G401 (cell line): ENCODE data around the gene ITGA11. TPM values are rescaled to one million over a fixed set of nuclear protein-coding genes. Genes with fewer than 3 reads are reported as not detected.
"Not testable (repeated sequence)": the region's sequence is repeated elsewhere in the genome, so short reads cannot be mapped to it uniquely, and the experiment has no call there.

Source experiments
- DNase-seq: peaks from one replicate; pipeline ENCODE4 v3.0.0-alpha.2; 2015; ENCODE audit warnings: low spot score
- in situ Hi-C: cut with HindIII; loops from 2 replicates; pipeline ENCODE4 v1.10.0; 2016; ENCODE audit warnings: low sequenced_read_pairs, mixed read lengths
- total RNA-seq: library from RNA; depleted of rRNA; stranded (reverse); fragments of >200 nt; shearing (Covaris generic); gene quantifications from 2 replicates; pipeline ENCODE4 v1.2.3, GENCODE V29; 2014

The ITGA11 gene
- total RNA-seq, 1 experiment from 2014 or later = 11.6 TPM

- no peak for DNase-seq
- in situ Hi-C loops = no loop called here
These were observed 30.2 kb downstream of the ITGA11 start for GRCh38 chr15:68401496-68402431.

- in situ Hi-C loops = no loop called here
- DNase-seq = no peak
These were observed 31.9 kb downstream of the ITGA11 start for GRCh38 chr15:68400066-68400456.

GRCh38 chr15:68399096-68400065 lies 32.6 kb downstream of the ITGA11 start:
- in situ Hi-C loops = no loop called here

DNA sequence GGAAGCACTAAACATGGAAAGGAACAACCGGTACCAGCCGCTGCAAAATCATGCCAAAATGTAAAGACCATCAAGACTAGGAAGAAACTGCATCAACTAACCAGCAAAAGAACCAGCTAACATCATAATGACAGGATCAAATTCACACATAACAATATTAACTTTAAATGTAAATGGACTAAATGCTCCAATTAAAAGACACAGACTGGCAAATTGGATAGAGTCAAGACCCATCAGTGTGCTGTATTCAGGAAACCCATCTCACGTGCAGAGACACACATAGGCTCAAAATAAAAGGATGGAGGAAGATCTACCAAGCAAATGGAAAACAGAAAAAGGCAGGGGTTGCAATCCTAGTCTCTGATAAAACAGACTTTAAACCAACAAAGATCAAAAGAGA lies 34.0 kb downstream of the ITGA11 start:
- DNase-seq, in situ Hi-C loops: not testable (repeated sequence)

More at GRCh38 chr15:68399096-68400065, 32.6 kb downstream of the ITGA11 start:
- no peak for DNase-seq

DNA sequence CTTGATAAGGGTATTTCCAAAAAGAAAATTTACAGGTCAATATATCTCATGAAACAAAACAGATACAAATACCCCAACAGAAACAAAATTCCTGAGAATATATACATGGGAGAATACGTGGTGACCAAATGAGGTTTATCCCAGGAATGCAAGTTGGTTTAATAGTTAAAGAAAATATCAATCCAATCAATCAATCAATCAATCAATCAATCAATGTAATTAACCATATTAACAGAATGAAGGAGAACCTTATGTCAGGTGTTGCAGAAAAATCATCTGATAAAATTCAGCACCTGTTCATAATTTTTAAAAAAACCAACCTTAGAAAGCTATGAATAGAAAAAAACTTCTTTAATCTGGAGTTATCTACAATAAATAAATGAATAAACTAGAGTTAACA lies 35.9 kb downstream of the ITGA11 start:
- in situ Hi-C loops = no loop called here
- no peak for DNase-seq

GRCh38 chr15:68391121-68391520 lies 40.8 kb downstream of the ITGA11 start:
- DNase-seq = no peak
- in situ Hi-C loops = no loop called here

GRCh38 chr15:68389936-68390817 lies 41.8 kb downstream of the ITGA11 start:
- no peak for DNase-seq
- in situ Hi-C loops = no loop called here

- DNase-seq = no peak
These were observed 42.7 kb downstream of the ITGA11 start for GRCh38 chr15:68389041-68389930.

DNA sequence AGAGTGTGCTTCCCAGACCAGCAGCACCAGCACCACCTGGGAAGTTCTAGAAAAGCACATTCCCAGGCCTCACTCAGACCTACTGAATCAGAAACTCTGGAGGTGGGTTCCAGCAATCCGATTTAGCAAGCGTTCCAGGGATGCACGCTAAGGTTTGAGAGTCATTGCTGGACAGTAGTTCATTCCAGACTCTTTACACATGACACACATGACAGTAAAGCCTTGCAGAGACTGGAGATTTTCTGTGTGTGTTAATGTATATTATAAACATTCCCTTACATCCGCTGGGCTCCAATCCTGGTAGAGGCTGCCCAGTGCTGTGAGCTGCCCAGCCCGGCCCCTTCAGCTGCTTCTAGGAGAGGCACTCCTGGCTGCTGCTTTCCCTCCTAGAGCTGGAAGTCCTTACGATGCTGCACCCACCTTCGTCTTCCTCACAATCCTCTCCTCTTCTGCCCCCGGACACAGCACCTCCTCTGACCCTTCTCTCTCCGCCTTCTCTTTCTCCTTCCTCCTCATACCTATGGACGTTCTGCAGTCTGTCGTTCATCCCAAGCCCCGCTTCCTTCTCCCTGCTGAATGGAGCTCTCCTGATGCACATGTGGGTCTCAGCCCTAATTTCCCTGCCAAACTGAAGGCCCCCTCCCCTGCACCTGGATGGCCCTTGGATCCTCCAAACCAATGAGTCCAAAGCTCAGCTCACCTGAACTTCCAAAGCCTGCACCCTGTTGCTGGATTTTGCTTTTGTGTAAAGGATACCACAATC lies 44.4 kb downstream of the ITGA11 start:
- in situ Hi-C loops = no loop called here
- DNase-seq = no peak

More at GRCh38 chr15:68389041-68389930, 42.7 kb downstream of the ITGA11 start:
- in situ Hi-C loops = no loop called here

GRCh38 chr15:68386587-68387288 lies 45.2 kb downstream of the ITGA11 start:
- in situ Hi-C loops = no loop called here
- DNase-seq = no peak

DNA sequence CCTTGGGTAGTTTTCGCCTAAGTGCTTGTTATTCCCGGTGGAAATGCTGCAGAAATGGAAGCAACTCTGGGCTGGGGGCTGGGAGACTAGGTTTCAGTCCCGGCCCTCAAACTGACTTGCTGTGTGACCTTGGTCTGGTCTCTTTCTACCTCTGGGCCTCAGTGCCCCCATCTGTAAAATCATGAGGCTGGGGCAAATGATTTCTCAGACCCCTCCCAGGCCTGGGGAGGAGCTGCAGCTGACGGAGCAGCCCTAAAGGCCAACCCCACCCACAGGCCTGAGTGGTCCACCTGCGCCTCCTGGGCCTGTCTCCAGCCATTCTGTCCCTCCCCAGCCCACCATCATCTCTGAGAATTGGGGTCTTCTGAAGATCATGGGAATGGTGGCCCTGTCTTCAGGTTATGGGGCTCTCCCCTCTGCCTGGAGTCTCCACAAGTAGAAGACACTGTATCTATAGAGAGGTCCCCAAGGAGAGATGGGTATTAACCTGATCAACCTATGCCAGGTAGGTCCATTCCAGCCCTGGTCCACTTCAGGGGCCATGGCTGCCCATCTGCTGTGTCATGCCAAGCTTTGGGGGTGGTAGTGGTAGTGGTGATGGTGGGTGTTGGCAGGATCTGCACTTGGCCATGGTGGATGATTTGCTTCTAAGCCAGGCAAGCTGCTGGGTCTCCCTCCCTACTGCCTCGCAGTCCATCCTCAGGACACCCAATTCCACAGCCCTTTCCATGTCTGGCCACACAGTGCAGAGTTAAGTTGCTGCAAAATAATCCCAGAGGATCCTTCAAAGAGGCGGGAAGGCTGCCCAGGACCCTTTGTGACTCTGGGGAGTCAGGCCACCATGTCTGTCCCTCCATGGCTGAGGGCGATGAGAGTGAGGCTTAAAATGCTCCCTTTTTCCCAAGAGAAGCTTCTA lies 46.0 kb downstream of the ITGA11 start:
- no peak for DNase-seq
- in situ Hi-C loops = no loop called here

- no peak for DNase-seq
- in situ Hi-C loops = no loop called here
These were observed 46.8 kb downstream of the ITGA11 start for GRCh38 chr15:68385240-68385561.

DNA sequence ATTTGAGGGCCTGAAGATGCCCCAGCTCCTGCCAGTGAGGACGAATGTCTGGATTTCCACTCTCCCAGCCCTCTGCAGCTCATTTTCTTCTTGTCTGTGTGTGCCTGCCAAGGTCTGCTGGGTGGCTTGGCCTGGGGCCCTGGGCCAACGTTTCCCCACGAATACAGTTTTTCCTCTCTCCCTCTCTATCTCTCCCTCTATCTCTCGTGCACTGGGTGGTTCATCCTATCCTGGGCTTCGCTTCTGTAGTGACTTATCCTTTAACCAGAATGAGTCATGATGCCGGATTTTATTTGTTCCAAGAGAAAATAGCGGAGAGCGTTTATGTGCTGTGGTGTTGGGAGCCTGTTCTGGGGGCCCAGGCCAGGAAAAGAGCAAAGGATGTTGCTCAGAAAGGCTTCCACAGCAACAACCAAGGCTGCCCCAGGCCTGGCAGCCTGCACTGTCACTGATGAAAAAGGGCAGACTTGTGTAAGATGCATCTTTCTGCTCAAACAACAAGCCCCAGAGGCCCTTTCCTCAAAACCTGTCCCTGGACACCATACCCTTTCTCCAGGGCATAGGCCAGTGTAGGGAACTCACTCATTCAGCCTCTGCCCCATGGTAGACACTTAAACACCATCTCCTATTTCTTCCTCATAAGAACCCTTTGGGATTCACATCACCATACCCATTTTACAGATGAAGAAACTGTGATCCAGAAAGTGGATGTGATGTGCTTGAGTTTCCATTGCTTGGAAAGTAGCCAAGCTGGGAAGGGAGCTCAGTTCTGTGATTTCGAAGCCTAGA lies 47.3 kb downstream of the ITGA11 start:
- DNase-seq = no peak
- in situ Hi-C loops = no loop called here

- peak; percentile 23 for DNase-seq
- in situ Hi-C loops = no loop called here
These were observed 48.5 kb downstream of the ITGA11 start for GRCh38 chr15:68383161-68384074.
